T follicular helper cell (primary cell): Measurements from ENCODE around the gene MDM4.
A peak's percentile ranks its signal among the peaks of the same experiment; 100 is the strongest.
"Not testable (repeated sequence)": the region's sequence is repeated elsewhere in the genome, so short reads cannot be mapped to it uniquely, and the experiment has no call there.

Experiments
- DNase-seq: peaks from one replicate; pipeline ENCODE4 v3.0.0-alpha.2; 2020; ENCODE audit warnings: low read depth

MDM4 gene

DNA sequence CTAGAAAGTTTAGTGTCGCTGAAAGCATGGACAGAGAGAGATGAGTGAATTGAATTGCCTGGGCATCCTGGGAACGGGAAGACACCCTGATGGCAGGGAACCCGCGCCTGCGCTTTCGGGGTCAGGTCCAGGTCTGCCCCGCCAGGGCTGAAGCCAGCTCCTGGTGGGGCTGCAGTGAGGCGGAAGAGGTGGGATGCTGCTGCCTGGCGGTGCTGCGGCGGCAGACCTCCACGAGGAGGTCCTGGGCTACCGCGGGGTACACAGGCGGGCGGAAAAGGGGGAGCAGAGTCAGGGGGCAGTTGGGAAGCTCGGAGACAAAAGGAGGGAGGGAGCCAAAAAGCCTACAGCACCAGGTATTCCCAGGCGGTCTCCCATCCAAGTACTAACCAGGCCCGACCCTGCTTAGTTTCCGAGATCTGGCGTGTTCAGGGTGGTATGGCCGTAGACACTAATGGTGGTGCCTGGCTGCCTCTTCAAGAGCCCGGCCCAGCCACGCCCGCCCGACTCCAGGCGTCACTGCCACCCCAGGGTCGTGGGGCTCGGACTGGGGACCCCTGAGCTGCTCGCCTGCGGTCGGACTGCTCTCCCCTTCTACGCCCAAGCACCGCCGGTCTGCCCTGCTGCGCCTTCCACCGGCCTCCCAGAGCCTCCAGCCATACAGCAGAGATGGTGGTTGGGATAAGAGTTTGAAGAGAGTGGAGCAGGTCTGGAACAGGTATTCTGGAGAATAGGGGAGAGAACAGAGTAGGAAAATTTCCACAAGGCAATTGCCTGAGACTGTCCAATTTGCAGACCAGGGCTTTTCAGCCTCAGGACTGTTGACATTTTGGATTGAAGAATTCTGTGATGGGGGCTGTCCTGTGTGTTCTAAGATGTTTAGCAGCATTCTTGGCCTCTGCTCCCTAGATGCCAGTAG lies 46.1 kb downstream of the MDM4 start:
- DNase-seq, result no peak

DNA sequence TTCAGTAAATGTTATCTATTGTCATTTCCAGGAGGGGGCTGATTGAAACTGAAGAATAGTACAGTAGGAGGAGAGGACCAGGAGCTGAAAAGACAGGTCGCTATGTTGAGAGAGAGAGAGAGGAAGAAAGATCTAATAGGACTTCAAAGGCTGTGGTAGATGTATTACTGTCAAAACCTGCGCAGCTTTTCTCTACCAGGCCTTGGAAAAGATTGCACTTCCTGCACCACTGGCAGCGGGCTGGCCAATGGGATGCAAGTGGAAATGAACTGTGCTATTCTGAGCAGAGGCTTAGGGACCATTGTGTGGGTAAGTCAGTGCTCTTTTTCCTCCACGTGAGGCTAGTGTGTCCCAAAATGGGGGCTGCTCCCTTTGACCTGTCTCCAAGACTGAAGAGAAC lies 47.1 kb downstream of the MDM4 start:
- DNase-seq, result no peak

DNA sequence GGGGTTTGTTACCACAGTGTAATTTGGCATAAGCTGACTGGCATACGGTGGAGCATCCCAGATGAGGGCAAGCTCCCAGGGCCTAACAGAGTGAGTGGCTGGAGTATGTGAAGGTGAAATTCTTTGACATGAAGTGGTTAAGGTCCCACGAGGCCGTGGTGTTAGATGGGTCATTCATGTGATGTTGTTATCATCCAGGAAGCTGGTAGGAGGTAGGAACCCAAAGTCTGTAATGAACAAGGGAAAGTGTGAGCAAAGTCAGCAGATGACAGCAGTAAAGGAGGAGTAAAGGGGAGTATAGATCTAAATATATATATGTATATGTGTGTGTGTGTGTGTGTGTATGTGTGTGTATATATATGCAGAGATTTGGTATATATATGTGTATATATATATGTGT lies 47.6 kb downstream of the MDM4 start:
- DNase-seq, result no peak

DNA sequence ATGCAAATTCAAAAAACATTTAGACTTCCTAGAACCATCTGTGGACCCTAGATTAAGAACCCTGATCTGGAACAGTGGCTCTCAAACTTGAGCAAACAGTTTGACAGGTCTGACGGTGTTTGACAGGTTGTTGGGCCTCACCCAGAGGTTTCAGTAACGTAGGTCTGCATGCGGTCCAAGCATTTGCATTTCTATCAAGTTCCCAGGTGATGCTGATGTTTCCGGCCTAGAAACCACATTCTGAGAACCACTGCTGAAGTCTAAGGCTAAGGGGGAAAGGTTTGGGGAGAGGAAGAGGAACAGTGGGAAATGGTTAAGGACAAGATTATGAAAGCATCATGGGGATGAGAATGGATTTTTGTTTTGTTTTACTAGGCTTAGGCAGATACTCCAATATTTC lies 48.6 kb downstream of the MDM4 start:
- no peak for DNase-seq

DNA sequence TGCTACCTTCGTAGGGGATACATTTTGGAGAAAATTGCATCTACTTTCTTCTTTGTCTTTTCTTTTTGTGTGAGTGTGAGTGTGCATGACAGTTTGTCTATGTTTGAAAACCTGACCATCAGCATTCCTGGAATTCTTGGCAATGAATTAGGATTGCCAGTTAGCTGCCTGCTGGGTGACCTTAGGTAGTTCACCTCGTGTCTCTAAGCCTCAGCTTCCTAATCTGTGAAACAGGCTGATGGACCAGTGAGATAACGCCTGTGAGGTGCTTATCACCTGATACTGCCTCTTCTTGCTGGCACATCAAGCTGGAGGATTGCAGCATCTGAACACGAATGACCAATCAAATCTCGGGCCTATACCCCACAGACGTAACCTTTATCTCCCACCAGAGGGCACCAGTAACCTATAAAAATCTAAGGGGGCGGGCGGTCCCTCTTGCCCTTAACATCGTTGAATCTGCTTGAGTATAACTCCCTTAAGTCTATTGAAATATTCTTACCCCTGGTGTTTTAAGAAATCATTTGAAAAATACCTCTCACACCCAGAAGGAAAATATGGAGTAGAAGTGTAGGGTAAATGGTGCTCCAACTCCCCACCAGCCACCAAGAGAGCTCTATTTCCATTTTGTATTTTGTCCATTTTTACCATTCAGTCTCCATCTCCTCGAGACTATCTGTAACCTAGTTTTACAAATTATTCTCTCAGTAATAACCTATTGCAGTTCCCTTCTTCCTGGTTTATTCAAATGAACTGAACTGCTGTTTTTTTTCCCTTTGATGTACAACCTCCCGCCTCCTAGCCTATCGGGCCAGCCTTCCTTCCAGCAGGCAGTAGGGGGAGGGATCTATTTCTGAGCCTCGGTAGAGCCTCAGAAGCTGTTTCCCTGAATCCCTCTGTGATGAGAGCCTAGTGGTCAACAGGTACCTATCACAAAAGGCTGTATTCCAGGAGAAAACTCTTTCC lies 49.7 kb downstream of the MDM4 start:
- DNase-seq, result peak; percentile 26

DNA sequence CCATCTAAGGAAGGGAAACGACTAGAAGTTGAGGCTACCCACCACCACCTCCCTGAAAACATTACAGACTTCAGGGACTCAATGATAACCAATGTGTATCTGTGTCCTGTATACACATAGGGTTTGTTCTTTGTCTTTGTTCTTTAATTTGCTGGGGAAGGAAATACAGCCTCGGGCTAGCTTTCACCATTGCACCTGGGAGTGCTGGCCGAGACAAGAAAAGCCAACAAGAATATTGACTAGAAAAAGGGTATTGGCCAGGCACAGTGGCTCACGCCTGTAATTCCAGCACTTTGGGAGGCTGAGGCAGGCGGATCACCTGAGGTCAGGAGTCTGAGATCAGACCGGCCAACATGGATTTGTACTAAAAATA lies 50.4 kb downstream of the MDM4 start:
- DNase-seq, result no peak

DNA sequence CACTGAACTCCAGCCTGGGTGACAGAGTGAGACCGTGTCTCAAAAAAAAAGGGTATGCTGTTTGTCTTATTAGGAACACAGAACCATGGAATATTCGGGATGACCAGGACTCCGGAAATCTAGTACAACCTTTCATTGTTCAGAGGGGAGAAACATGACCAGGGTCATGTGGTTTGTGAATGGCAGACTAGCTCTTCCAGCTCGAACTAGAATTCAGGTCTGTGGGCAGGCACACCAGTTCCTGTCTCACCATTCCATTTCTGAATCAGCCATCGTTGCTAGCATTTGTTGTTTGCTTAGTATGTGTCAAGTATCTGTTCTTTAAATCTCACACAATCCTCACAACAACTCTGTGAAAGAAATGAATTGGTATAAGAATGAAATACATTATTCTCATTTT lies 50.9 kb downstream of the MDM4 start:
- DNase-seq, result no peak

DNA sequence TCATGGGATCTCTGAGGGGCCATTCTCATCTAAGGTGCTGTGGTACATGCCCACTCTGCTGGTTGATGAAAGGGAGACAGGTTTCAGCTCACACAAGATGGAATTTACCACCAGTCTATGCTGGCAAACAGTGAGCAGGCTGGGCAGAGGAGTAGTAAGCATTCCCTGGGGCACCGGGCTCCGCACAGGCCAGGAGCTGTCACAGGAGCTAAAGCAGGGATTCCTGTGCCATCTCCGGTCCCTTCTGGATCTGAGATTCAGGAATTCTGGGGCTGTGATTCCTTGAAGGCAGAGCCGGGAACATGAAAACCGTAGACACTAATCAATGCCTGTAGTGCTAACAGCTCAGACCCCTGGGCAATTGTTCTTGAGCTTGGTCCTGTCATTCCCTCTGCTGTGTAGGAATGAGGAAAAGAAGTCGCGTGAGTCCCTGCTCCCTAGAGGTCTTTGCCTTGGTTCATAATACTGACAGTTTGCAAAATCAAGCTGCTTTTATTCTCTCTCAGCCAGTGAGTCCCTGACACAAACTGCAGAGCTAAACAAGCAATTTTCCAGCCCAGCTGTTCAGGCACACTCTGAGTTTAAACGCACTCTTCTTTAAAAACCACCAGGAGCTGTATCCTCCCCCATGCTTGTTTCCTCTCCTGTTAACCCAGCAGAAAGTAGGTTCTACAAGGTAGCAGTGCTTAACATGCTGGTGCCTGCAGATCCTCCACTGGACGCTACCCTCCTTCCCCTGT lies 52.5 kb downstream of the MDM4 start:
- DNase-seq, result no peak

DNA sequence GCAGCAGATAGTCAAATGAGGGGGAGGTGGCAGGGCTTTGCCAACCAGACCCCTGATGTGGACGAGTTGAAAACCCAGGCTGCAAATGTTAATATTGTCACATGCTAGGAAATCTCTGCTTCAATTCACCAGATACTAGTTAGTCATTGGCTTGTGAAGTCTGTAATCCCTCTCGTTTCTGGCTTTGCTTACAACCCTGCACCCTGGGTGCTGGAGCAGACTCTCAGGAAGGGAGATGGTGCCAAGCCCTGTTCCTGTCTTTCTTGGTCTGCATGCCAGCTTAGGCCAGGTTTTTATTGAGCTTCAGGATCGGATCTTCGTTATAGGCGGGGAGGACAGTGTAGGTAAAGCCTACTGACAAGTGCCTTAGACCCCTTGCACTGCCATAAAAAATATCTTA lies 53.3 kb downstream of the MDM4 start:
- no peak for DNase-seq

DNA sequence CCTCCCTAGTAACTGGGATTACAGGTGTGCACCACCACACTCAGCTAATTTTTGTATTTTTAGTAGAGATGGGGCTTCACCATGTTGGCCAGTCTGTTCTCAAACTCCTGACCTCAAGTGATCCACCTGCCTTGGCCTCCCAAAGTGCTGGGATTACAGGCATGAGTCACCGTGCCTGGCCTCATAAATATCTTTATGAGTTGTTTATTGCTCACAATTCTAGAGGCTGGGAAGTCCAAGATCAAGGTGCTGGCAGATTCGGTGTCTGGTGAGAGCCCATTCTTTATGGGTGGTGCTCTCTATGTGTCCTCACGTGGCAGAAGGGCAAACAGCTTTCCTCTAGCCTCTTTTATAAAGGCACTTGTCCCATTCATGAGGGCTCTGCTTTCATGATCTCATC lies 53.8 kb downstream of the MDM4 start:
- not testable (repeated sequence) for DNase-seq

DNA sequence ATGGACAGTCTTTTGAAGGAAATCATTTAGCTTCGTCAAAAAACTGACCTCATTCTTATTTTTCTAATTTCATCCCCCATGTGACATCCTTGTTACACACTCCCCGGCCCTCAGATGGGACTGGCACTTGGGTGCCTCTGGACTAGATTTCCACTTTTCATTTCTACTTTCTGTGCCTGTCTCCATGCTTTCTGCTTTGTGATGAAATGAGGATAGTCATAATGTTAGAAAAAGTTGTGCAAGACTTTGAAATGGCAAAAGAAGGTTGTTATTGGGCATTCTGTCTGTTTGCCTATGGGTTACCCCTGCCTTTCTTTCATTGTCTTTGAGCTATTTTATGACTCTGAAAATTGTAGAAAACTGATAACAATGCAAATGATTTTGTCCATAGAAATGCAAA lies 54.9 kb downstream of the MDM4 start:
- no peak for DNase-seq

DNA sequence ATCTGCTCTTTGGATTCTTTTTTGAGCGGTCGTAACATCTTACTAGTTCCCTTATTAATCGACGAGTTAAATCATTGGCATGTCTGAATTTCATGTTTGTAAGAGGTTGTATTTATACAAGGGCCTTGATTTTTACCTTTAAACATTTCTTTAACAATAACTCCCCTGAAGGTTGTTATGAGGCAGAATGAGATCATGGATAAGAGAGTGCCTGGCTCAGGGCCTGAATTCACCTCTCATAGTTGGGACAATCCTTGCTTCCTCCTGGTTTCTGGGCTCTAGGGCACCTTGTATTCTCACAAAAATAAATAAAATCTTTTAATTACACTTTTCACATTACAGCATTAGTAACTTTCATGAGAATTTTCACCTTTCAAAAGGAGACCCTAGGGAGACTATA lies 55.4 kb downstream of the MDM4 start:
- no peak for DNase-seq

DNA sequence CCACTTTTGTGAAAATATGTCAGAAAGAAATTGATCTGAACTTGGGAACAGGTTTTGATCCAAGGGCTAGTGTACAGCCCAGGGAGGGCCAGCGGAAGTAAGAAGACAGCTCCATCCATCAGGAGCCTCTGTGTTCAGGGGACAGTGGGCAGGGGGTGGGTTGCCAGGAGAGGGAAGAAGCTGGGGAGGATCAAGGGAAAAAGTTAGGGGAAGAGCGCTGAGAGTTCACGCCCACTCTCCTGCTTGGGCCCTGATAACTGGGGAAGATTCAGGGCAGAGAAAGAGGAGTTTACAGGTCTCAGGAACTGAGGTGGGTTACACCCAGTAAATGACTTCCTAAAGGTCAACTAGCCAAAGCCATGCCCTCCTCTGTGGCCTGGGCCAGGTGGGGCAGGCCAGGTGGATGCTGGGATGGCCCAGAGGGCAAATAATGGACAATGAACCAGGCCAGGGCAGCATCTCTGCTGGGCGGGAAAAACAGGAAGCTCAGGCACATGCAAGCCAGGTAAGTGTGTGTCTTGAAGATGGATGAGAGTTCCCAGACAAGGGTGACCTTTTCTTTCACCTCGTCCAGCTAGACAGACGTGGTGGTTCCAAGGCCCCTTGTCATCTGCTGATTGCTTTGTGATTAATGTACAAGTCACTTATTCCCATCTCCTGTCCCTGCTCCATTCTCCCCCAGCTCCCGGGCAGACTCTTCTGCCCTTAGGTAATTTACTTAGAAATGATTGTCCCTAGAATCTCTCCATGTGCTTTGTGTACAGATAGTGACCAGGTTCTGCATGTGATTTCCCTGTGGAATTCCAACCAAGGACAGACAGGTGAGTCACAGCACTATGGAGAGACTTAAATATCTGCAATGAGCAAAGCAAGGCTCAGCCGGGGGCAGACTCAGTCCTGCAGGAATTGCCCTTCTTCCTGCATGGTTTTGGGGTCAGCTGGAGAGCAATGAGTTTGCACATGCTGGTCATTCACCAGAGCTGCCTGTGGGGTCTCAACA lies 57.0 kb downstream of the MDM4 start:
- no peak for DNase-seq

DNA sequence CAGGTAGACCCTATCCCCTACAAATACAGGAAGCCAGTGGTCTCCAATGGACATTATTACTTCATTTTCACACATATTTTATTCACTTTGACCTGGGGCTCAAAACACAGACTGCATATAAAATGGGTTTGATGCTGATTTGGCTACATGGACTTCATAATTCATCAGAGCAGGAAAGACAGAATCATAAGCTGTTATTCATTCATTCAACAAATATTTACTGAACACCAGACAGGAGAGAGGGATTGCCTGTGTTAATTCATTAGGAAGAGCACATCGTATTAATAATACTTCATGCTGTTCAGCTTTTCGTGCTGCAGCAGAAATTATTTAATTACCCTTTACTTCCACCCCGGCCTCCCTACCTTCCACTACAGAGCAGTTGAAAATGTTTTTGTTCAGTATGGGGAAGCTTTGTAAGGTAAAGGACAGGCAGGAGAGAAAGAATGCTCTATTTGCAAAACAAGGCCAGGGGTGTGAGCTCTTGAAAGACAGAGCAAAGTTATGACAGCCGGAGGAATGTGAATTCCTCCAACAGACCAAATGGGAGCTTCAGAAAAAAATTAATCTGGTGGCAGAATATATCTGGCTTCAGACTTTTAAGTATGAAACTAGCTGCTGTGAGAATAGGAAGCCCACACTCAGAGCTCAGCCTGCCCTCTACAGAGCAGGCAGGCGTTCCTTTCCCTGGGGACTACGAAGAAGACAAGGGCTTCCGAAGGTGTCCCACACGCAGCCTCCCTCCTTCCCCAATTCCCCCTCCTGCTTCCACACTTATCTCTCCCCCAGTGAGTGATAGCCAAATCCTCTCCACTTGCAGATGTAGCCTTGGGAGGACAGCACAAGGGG lies 58.0 kb downstream of the MDM4 start:
- no peak for DNase-seq

DNA sequence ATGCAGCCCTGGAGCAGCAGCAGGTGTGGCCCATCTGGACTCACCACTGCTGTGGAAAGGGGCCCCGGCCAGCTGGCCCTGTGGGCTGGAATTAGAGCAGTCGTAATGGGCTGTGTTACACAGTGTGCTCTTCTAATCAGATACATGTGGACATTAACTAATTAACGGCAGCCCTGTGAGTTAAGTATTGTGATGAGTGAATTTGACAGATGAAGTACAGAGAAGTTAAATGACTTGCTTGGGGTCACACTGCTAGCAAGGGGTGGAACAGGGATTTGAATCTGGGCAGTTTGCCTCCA lies 58.6 kb downstream of the MDM4 start:
- no peak for DNase-seq

DNA sequence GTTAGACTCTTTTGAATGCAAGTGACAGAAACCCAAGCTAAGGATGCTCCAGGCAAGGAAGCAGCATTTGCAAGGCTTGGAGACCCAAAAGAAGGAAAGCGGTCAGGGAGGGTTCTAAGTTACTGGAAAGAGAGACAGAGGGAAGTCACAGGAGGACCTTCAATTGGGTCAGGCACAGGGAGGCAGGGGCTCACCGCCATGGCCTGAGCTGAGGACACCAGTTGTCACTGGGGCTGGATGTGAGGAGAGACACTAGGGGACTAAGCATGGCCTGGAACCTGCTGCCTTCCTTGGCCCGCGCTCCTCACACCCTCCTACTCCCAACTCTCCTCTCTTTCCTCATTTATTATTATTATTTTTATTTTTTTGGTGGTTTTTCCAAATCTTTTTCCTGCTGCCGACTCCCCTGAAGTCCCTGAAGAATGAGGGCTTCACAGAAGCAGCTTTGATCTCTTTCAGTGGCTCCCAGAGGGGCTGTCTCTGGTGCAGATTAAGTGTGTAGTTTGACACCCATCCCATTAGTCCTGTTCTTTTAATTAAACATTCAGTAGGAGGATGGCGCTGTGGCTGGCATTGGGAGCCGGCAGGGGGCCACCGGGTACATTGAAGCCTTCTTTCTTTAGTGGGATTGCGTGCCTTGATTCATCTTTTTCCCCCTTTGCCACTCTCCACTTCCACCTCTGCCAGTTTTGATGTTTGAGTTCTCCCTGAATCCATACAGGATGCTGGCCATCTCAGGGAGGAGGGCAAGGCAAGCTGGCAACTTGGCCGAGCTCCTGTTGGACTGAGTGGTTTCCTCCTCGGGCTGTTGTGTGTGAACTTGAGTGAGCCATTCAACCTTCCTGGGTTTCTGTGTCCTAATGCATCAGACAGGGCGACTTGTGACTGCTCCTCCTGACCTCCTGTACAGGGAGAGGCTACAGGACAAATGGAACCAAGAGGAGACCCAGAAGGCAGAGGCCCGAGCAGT lies 59.3 kb downstream of the MDM4 start:
- no peak for DNase-seq

DNA sequence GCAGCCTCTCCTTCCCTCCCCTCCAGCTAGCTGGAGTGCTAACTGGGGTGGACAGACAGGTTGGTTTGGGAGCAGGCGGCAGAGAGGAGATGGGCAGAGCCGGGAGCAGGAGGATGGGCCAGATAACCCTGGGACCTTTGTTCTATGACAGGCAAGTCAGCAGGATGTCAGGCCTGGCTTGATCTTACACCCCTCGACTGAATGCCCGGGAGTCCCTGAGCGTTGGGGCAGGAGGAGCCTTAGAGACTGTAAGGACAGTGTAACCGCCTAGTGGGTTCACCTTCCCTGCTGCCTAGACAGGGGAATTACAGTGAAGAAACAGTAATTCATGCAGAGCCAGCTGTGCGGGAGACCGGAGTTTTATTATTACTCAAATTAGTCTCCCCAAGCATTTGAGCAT lies 60.2 kb downstream of the MDM4 start:
- no peak for DNase-seq

DNA sequence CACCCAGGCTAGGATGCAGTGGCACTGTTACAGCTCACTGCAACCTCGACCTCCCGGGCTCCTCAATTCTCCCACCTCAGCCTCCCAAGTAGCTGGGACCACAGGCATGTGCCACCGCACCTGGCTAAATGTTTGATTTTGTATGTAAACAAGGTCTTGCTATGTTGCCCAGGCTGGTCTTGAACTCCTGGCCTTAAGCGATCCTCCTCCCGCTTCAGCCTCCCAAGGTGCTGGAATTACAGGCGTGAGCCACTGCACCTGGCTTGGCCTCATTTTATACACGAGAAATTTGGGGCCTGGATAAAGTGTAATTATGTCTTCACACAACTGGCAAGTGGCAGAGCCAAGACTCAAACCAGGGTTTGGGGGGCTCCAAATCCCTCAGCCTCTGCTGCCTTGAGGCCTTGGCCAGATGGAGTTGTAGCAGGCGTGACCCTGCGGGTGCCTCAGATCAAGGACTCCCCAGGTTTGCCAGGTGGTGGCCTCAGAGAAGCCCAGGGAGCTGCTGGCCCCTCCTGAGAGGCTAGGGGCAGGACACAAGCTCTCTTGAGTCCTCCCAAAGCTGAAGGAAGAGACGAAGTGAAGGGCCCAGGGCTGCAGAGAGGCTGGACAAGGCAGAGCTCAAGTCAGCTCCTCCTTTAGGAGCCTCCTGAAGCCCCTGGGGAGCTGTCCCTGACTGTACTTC lies 61.7 kb downstream of the MDM4 start:
- no peak for DNase-seq
